Hepatocyte (in vitro differentiated cells): ENCODE results near the gene ABCA10. TPM values are rescaled to one million over a fixed set of nuclear protein-coding genes. Genes with fewer than 3 reads are reported as not detected.

ENCODE experiments used
- DNase-seq: peaks from one replicate; pipeline ENCODE4 v3.0.0-alpha.2; 2016; ENCODE audit warnings: low spot score
- H2AFZ ChIP-seq: fragments of 200-600 bp; sonication (generic); 2 replicates; pipeline ENCODE4 v1.6.0; 2016; ENCODE audit warnings: antibody characterized with exemption, mild to moderate bottlenecking
- H3K27ac ChIP-seq: fragments of 200-600 bp; sonication (generic); 2 replicates; pipeline ENCODE4 v1.5.1; 2016; ENCODE audit warnings: mild to moderate bottlenecking
- H3K27me3 ChIP-seq: fragments of 200-600 bp; sonication (generic); 2 replicates; pipeline ENCODE4 v1.6.1; 2016
- H3K36me3 ChIP-seq: fragments of 200-600 bp; sonication (generic); replicated peaks from 2 replicates; pipeline ENCODE4 v1.5.1; 2016; ENCODE audit warnings: low read depth; ENCODE audit not compliant: insufficient read depth
- H3K4me1 ChIP-seq: fragments of 200-600 bp; sonication (generic); 2 replicates; pipeline ENCODE4 v1.5.1; 2016; ENCODE audit warnings: mild to moderate bottlenecking, moderate library complexity; ENCODE audit not compliant: insufficient read depth
- H3K4me2 ChIP-seq: fragments of 200-600 bp; sonication (generic); 2 replicates; pipeline ENCODE4 v1.6.0; 2016
- H3K4me3 ChIP-seq: fragments of 200-600 bp; sonication (generic); 2 replicates; pipeline ENCODE4 v1.5.1; 2016; ENCODE audit warnings: mild to moderate bottlenecking
- H3K79me2 ChIP-seq: fragments of 200-600 bp; sonication (generic); 2 replicates; pipeline ENCODE4 v1.6.0; 2017; ENCODE audit warnings: mild to moderate bottlenecking
- H3K9me2 ChIP-seq: fragments of 200-600 bp; sonication (generic); replicated peaks from 2 replicates; pipeline ENCODE4 v1.6.0; 2017; ENCODE audit warnings: mild to moderate bottlenecking; ENCODE audit not compliant: insufficient read depth
- H3K9me3 ChIP-seq: fragments of 200-600 bp; sonication (generic); 2 replicates; pipeline ENCODE4 v1.5.1; 2016; ENCODE audit warnings: low read depth, mild to moderate bottlenecking
- H4K20me1 ChIP-seq: fragments of 200-600 bp; sonication (generic); 2 replicates; pipeline ENCODE4 v1.6.0; 2016; ENCODE audit warnings: mild to moderate bottlenecking; ENCODE audit not compliant: insufficient read depth, poor library complexity, severe bottlenecking
- EZH2 ChIP-seq: fragments of 200-600 bp; sonication (generic); IDR thresholded peaks from 2 replicates; pipeline ENCODE4 v1.6.1; 2016; ENCODE audit warnings: antibody characterized with exemption, mild to moderate bottlenecking, borderline replicate concordance
- EZH2phosphoT487 ChIP-seq: fragments of 200-600 bp; sonication (generic); IDR thresholded peaks from one replicate; pipeline ENCODE4 v1.6.1; 2018; ENCODE audit warnings: antibody characterized with exemption, mild to moderate bottlenecking, low read depth, moderate library complexity; ENCODE audit not compliant: unreplicated experiment, severe bottlenecking
- WGBS: methylation state at CpG from one replicate; pipeline ENCODE4 v1.1.6; 2016; ENCODE audit warnings: low lambda C conversion rate; ENCODE audit errors: missing lambda C conversion rate; 5-methylcytosine and 5-hydroxymethylcytosine counted together
- microRNA-seq: library from miRNA; unstranded; fragments of <30 nt; microRNA quantifications from one replicate; pipeline ENCODE4, GENCODE V29; 2017
- polyA plus RNA-seq: library from polyadenylated mRNA; unstranded; fragments of >200 nt; fragmentation: Nextera tagmentation; extraction: Ambion mirVana; gene quantifications from 2 replicates; pipeline ENCODE4 v1.2.1, GENCODE V29; 2016
- small RNA-seq: library from RNA; depleted of rRNA; stranded (forward); fragments of <200 nt; gene quantifications from one replicate; pipeline ENCODE3, GENCODE V24; 2014
- total RNA-seq: library from RNA; depleted of rRNA; stranded (reverse); fragments of >200 nt; gene quantifications from 2 replicates; pipeline ENCODE4 v1.2.3, GENCODE V29; 2014
- TF ChIP-seq, protein P1 (sequence below): fragments of 200-600 bp; sonication (generic); IDR thresholded peaks from 2 replicates; pipeline ENCODE4 v1.5.1; 2016; ENCODE audit warnings: antibody characterized with exemption, mild to moderate bottlenecking; ENCODE audit not compliant: poor library complexity

Gene ABCA10
- total and polyA plus RNA-seq, 2 experiments from 2014 or later, result 4.7 TPM; not detected in 1

DNA sequence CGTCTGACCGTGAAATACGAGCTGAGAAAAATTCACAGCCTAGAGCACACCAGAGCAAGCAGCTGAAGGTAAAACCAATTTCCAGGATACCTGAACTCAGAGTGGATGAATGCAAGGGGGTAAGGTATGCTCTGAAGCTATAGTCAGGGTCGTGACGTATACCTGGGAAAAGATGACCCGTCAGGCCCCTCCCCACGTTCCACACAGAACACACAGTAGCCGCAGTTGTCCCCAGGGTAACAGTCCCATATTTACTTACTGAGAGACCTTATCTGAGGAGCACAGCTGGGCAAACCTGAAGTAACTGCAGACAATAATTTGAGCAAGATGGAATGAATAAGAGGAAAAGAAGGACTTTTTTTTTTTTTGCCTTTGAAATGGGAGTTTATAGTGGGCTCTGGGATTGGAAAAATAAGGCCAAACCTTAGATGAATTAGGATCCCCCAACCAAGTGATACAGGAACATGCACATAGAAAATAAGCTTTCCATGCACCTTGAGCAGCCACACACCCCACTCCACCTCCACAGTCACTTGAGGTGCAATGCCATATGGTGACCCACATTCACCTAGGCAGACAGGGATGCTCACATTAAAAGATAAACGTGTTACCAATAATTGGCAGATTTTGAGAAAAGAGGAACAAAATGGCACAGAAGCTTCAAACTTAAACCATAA, 124.9 kb downstream of the ABCA10 start:
- Histone ChIP-seq H3K4me2 (no peak overlapping the region), H3K79me2 (no peaks in the 10 kb centered on the region), H3K36me3 (no peaks in the 10 kb centered on the region), H2AFZ (no peak overlapping the region), H3K4me3 (no peak overlapping the region), H3K9me2 (no peaks in the 10 kb centered on the region), H3K27me3 (no peaks in the 10 kb centered on the region), H3K9me3 (no peaks in the 10 kb centered on the region), H3K27ac (peak overlapping the region; percentile 36), H3K4me1 (no peaks in the 10 kb centered on the region), H4K20me1 (no peaks in the 10 kb centered on the region)
- peak; percentile 49 for DNase-seq
- no peak for TF ChIP-seq EZH2
- TF ChIP-seq, protein P1, sequence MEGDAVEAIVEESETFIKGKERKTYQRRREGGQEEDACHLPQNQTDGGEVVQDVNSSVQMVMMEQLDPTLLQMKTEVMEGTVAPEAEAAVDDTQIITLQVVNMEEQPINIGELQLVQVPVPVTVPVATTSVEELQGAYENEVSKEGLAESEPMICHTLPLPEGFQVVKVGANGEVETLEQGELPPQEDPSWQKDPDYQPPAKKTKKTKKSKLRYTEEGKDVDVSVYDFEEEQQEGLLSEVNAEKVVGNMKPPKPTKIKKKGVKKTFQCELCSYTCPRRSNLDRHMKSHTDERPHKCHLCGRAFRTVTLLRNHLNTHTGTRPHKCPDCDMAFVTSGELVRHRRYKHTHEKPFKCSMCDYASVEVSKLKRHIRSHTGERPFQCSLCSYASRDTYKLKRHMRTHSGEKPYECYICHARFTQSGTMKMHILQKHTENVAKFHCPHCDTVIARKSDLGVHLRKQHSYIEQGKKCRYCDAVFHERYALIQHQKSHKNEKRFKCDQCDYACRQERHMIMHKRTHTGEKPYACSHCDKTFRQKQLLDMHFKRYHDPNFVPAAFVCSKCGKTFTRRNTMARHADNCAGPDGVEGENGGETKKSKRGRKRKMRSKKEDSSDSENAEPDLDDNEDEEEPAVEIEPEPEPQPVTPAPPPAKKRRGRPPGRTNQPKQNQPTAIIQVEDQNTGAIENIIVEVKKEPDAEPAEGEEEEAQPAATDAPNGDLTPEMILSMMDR, result no peak
- TF ChIP-seq EZH2phosphoT487, result no peak
- 59% methylated on average over 9 of the region's 9 CpGs for WGBS

DNA sequence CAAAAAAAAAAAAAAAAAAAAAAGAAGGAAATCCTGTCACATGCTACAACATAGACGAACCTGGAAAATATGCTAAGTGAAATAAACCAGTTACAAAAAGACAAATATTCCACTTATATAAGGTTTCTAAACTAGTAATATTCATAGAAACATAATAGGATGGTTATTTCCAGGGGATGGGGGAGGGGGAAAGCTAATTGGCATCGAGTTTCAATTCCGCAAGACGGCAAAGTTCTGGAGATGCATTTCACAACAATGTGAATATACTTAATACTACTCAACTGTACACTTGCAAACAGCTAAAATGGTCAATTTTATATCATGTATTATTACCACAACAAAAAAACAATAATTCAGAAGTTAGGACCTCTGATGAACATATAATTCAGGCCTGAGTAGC, 130.0 kb downstream of the ABCA10 start:
- no peak overlapping the region for H3K4me2 ChIP-seq
- 96% methylated on average over 4 of the region's 4 CpGs for WGBS
- TF ChIP-seq EZH2phosphoT487 (no peak), EZH2 (no peak)
- TF ChIP-seq, protein P1, result no peak

More for the DNA sequence above, 130.0 kb downstream of the ABCA10 start:
- H3K4me3 ChIP-seq, result no peak overlapping the region
- H3K79me2 ChIP-seq, result no peaks in the 10 kb centered on the region
- DNase-seq, result no peak
- H4K20me1 ChIP-seq, result no peaks in the 10 kb centered on the region
- H3K9me3 ChIP-seq, result no peaks in the 10 kb centered on the region
- no peak overlapping the region for H3K27ac ChIP-seq
- H2AFZ ChIP-seq, result no peak overlapping the region
- H3K4me1 ChIP-seq, result no peaks in the 10 kb centered on the region
- no peaks in the 10 kb centered on the region for H3K9me2 ChIP-seq
- no peaks in the 10 kb centered on the region for H3K36me3 ChIP-seq
- no peaks in the 10 kb centered on the region for H3K27me3 ChIP-seq

Small RNA genes lying within 50 kb of the gene (microRNA-seq; reads per million reads assigned to microRNA genes)
- gene MIR4524A (not detected), gene MIR4524B (not detected)

Small RNA genes lying within 50 kb of the gene (small RNA-seq; reads per million reads assigned to genes)
- not detected for gene MIR4524B

Other genes with a start within 250 kb of the ABCA10 start
- gene ABCA9, start 167.9 kb downstream of the ABCA10 start, total RNA-seq, result 0.60 and 6.6 TPM in 2 replicates
- gene ABCA9, start 167.9 kb downstream of the ABCA10 start, polyA plus RNA-seq, result 0.34 and 1.4 TPM in 2 replicates
- gene ABCA6, start 86.9 kb downstream of the ABCA10 start, total RNA-seq, result 6.3 and 6.5 TPM in 2 replicates
- 1.6 and 1.7 TPM in 2 replicates for gene ABCA6, start 86.9 kb downstream of the ABCA10 start, polyA plus RNA-seq
- 53.4 and 59.8 TPM in 2 replicates for gene ABCA5, start 98.3 kb upstream of the ABCA10 start, total RNA-seq
- gene ABCA5, start 98.3 kb upstream of the ABCA10 start, polyA plus RNA-seq, result 21.5 and 22.4 TPM in 2 replicates
- 12.0 and 13.2 TPM in 2 replicates for gene MAP2K6, start 185.9 kb upstream of the ABCA10 start, total RNA-seq
- 3.3 and 5.8 TPM in 2 replicates for gene MAP2K6, start 185.9 kb upstream of the ABCA10 start, polyA plus RNA-seq